ENCODE results near the gene CDKN2B.
"Not testable (repeated sequence)": the region's sequence is repeated elsewhere in the genome, so short reads cannot be mapped to it uniquely, and the experiment has no call there.

CDKN2B gene

DNA sequence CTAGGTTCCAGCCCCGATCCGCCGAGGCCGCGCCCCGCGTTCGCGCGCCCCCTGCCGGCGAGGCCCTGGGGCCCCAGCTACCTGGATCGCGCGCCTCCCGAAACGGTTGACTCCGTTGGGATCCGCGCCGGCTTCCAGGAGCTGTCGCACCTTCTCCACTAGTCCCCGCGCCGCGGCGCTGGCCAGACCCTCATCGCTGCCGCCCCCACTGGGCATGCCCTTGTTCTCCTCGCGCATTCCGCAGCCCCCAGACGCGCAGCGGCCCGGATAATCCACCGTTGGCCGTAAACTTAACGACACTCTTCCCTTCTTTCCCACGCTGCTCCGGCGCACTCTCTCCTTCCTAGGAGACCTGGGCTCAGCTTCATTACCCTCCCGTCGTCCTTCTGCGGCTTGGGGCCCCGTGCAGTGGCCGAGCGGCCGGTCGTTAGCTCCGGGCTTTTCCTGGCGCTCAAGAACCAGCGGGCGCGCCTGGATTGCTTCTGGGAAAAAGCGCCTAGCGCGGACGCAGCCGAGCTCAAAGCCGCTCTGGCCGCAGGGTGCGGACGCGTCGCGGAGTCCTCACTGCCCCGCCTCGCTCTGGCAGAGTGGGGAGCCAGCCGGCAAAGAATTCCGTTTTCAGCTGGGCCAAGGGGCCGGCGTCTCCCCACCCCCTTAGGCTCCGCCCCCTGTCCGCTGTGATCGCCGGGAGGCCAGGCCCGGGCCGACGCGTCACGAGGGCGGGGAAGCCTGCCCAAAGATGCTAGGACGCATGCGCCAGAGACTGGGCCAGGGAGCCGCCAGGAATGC lies at the start of gene CDKN2B:
Gene CDKN2B, minus strand, starts transcription at position 589 of the 789 bp plus-strand sequence. Its CDS starts 352 bp downstream, at position 237.
- peak; percentile 85 for DNase-seq

GRCh38 chr9:22057972-22058371 lies 48.9 kb upstream of the CDKN2B start:
- not testable (repeated sequence) for DNase-seq

DNA sequence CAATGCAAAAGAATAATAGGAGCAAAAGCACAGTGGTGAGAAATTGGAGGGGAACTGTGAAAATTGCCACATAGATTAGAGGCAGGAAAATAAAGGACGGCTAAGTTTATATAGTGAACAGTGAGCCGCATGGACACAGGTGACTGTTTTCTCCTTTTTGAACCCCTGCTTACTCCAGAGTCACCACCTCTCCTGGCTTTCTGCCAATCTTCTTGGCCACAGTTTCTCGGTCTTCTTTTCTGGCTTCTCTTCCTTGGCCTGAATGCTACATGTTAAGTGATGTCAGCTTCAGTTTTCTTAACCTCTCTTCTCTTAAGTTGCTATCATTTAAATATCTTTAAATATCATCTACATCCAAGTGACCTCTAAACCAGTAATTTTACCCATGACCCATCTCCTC lies 47.3 kb upstream of the CDKN2B start:
- DNase-seq = no peak

DNA sequence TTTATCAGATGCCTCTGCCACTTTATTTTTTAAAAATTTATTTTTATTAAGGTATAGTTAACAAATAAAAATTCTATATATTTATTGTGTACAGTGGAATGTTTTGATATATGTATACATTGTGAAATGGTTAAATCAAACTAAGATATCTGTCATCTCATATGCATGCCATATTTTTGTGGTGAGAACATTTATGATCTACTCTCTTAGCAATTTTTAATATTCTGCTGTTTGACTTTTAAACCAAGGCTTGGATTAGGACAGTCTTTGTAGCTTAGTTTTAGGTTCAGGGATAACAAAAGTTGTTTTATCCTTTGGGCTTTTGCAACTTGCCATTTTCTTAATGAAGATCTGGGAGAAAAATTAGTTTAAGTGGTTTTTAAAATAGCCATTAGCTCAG lies 46.0 kb upstream of the CDKN2B start:
- no peak for DNase-seq

DNA sequence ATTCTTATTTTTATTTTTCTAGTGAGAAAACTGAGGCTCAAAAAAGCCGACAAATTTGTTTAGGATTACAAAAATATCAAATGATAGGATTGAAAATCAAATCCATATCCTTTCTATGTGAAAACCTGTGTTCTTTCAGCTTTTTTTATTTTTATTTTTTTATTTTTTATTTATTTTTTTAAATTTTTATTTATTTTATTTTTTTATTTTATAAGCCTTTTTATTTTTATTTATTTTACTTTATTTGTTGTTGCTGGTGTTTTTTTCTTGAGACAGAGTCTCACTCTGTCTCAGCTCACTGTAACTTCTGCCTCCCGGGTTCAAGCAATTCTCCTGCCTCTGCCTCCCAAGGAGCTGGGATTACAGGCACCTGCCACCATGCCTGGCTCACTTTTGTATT lies 45.4 kb upstream of the CDKN2B start:
- no peak for DNase-seq

GRCh38 chr9:22054076-22054475 lies 45.0 kb upstream of the CDKN2B start:
- no peak for DNase-seq

DNA sequence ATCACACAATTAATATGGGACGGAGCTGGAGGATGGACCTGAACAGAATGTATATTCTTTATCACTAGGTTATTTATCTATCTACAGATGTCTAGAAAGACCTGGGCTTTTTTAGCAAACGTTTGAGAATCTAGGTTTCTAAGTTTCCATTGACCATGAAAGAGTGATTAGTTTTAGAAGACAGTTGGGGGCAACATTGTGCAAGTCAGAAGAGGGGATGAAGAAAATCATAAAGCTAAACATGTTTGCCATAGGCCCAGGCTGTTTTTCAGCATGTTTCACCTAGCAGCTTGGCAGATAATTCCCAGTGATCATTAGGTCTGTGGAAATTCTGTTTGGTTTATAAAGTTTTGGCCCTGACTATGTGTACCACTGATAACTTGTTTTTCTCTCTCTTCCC lies 44.1 kb upstream of the CDKN2B start:
- DNase-seq = no peak

DNA sequence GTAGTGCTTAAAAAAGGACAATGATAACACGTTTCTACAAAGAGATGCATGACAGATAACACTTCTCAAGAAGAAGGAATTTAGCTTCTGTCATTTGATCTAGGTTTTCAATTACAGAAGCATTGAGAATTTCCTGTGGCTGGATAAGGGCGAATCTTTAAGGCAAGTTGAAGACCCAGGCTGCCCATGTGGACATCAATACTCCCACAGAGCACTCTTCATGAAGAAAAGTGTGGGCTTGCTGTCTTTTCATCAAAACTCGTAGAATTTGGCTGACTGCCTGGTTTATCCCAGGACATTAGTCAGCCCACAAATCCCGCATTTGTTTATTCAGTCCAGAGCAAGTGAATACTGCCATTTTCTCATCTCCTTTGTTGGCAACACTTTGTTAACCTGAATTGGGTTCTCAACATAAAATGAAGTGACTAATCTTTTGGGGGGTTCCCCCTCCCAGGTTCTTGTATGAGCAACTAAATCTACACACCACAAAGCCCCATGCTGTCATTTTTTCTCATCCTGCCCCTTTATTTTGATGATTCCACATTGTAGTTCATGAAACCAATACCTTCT lies 43.4 kb upstream of the CDKN2B start:
- DNase-seq = no peak

GRCh38 chr9:22050924-22051323 lies 41.8 kb upstream of the CDKN2B start:
- DNase-seq = no peak

DNA sequence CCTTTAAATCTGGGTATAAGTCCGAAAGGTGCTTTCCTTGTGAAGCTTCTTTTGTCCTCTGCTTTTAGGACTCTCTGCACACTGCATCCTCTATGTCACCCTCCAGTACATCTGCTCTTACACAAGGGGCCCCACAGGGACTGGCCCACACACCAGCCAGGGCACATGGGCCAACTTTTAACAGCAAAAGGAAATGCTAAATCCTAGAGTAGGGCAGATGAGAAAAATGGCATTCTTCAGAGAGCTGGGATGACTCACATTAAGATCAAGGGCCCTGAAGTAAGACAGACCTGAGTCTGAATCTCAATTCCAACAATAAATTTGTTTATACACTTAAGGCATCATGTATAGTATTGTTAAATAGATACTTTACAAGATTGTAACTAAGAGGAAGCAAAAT lies 40.3 kb upstream of the CDKN2B start:
- no peak for DNase-seq

DNA sequence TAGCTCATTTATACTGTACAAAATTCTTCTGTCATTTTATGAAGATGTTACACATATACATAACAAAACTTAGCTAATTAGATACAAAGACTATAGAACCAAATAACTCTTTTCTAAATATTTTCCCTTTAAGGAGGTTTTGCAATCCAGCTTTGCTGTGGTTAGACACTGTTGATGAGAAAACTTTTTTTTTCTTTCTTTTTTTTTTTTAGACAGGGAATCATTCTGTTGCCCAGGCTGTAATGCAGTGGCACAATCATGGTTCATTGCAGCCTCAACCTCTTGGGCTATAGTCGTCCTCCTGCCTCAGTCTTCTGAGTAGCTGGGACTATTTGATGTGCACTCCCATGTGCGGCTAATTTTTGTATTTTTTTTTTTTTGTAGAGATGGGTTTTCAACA lies 38.5 kb upstream of the CDKN2B start:
- no peak for DNase-seq

DNA sequence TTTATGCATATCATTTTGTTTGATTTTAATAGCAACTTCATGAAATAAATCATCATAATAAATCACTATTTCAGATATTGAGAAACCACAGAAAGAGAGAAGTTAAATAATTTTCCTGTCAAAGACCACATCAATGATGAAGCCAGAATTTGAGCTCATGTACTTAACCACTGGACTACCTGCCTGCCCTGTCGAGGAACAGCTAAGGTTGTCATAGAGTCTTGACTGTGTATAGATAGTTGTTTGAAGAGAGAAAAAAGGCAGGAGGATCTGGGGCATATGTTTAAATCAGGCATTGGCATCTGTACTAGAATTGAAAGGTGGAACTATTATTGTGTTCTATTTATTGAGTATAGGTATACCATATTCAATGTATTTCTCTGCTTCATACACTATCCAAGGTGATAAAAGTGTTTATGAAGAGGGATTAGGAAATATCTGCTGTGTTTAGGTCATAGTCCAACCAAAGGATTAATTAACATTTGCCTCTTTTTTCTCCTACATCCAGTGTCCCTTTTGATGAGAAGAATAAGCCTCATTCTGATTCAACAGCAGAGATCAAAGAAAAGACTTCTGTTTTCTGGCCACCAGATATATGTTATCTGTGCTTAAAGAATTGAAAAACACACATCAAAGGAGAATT lies 37.3 kb upstream of the CDKN2B start:
- DNase-seq = no peak

GRCh38 chr9:22045423-22045822 lies 36.3 kb upstream of the CDKN2B start:
- DNase-seq = no peak

DNA sequence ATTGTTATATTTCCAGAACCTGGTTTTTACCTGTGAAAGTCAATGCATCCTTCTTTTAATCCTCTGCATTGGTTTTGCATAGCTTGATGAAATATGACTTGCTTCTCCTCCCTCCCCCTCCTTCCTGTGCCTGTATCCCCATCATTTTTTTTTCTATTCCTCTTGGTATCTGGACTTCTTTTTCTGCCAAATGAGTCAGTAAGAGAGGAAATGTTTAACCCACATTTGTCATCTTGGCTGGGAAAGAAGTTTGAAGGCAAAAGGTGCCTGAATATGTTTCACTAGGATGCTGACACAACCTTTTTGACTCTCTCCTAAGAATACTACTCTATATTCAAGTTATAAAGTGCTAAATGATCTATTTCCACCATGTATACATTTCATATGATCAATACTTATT lies 35.5 kb upstream of the CDKN2B start:
- DNase-seq = no peak

DNA sequence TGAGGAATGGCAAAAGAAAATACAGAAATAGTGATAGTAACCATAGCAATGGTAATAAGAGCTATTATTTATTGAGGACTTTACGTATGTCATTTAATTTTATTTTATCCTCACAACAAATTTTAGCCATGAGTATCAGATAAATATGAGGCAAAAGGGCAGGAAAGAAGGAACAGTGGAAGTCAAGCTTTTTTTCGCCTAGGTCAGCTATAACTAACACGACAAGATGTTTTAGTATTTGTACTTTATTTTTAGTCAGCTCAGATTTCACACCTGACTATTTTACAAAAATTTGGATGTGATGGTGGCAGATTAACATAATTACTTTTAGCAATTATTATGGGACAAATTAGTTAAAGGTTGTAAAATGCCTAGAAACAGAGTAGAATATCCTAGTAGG lies 34.8 kb upstream of the CDKN2B start:
- no peak for DNase-seq

GRCh38 chr9:22041775-22042174 lies 32.7 kb upstream of the CDKN2B start:
- no peak for DNase-seq

- no peak for DNase-seq
These were observed 32.2 kb upstream of the CDKN2B start for GRCh38 chr9:22041344-22041743.

DNA sequence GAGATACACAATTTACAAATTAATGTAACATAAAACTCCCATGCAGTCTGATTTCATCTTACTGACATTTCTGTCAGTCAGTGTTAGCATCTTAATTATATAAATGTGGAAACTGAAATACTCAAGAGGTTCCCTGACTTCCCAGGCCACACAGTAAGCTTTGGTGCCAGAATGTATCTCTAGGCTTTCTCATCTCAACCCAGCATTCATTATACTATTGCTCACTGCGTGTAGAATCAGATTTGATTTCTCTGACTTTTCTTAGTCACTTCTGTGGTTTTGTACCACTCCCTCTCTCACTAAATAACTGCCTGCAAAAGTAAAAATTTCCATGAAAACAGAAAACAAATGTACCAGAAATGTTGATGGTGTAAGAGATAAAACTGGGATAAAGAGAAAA lies 31.7 kb upstream of the CDKN2B start:
- DNase-seq = no peak

DNA sequence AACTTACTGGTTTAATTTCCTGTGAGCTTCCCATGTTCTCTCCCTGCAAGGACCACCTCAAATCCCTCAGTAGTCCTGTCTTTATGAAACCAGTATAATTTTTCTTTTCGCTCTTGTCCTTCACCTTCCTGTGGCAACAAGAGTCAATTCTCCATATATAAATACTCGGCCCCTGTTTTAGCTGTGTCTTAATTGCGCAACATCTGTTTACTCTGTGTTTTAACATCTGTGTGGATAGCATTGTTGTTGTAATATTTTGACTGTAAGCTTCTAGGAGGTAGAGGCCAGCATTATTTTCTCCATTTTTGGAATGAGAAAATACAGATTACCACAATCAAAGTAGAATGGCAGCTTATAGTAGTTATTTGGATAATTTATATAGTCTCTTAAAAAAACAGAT lies 30.2 kb upstream of the CDKN2B start:
- DNase-seq = no peak

GRCh38 chr9:22037954-22038690 lies 29.0 kb upstream of the CDKN2B start:
- DNase-seq = no peak

GRCh38 chr9:22036866-22037626 lies 27.9 kb upstream of the CDKN2B start:
- DNase-seq = no peak

GRCh38 chr9:22035591-22036011 lies 26.5 kb upstream of the CDKN2B start:
- DNase-seq = no peak

Measured in stimulated activated CD8-positive, alpha-beta memory T cell treated with anti-CD3 and anti-CD28 coated beads, Interleukin-4, amount 100 ng/mL, for 48 hours (primary cell).